ENCODE results near the gene PPP1R12A. TPM values are rescaled to one million over a fixed set of nuclear protein-coding genes. Genes with fewer than 3 reads are reported as not detected.

Gene PPP1R12A
- total RNA-seq, 1 experiment from 2014 or later = 69.9 TPM

GRCh38 chr12:79764641-79765040 lies 170.3 kb downstream of the PPP1R12A start:
- Histone ChIP-seq H3F3A (ENCODE audit: insufficient read depth, low read depth) (0 out of 2 replicates have a peak, but pooled peaks cover 7% of the 10 kb centered on the region), H3K9me3 (ENCODE audit: insufficient read depth, low read depth) (no peaks in the 10 kb centered on the region), H3K9me2 (ENCODE audit: insufficient read depth) (no peaks in the 10 kb centered on the region), H2AFZ (no peak overlapping the region), H4K20me1 (ENCODE audit: insufficient read depth) (no peaks in the 10 kb centered on the region), H3K4me1 (replicated peaks; ENCODE audit: insufficient read depth) (no peaks in the 10 kb centered on the region), H3K79me2 (ENCODE audit: low read depth) (no peaks in the 10 kb centered on the region), H3K4me2 (no peak overlapping the region), H3K4me3 (no peak overlapping the region), H3K36me3 (ENCODE audit: low read depth) (no peaks in the 10 kb centered on the region), H3K27ac (no peak overlapping the region), H3K27me3 (ENCODE audit: insufficient read depth, low read depth) (no peaks in the 10 kb centered on the region)
- ChIA-PET CTCF (no interaction called here), POLR2A (ENCODE audit: unreplicated experiment) (no interaction called here)
- no peak for DNase-seq
- no TSS peak for BruUV-seq (replicated peaks)
- intact Hi-C loops (cut with micrococcal nuclease; ENCODE audit: unreplicated experiment) = no loop called here
- TF ChIP-seq, protein P1, sequence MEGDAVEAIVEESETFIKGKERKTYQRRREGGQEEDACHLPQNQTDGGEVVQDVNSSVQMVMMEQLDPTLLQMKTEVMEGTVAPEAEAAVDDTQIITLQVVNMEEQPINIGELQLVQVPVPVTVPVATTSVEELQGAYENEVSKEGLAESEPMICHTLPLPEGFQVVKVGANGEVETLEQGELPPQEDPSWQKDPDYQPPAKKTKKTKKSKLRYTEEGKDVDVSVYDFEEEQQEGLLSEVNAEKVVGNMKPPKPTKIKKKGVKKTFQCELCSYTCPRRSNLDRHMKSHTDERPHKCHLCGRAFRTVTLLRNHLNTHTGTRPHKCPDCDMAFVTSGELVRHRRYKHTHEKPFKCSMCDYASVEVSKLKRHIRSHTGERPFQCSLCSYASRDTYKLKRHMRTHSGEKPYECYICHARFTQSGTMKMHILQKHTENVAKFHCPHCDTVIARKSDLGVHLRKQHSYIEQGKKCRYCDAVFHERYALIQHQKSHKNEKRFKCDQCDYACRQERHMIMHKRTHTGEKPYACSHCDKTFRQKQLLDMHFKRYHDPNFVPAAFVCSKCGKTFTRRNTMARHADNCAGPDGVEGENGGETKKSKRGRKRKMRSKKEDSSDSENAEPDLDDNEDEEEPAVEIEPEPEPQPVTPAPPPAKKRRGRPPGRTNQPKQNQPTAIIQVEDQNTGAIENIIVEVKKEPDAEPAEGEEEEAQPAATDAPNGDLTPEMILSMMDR (conservative IDR thresholded peaks at IDR 0.05) = no peak
- no peak for TF ChIP-seq EZH2 (IDR thresholded peaks at IDR 0.05; ENCODE audit: low read depth)

DNA sequence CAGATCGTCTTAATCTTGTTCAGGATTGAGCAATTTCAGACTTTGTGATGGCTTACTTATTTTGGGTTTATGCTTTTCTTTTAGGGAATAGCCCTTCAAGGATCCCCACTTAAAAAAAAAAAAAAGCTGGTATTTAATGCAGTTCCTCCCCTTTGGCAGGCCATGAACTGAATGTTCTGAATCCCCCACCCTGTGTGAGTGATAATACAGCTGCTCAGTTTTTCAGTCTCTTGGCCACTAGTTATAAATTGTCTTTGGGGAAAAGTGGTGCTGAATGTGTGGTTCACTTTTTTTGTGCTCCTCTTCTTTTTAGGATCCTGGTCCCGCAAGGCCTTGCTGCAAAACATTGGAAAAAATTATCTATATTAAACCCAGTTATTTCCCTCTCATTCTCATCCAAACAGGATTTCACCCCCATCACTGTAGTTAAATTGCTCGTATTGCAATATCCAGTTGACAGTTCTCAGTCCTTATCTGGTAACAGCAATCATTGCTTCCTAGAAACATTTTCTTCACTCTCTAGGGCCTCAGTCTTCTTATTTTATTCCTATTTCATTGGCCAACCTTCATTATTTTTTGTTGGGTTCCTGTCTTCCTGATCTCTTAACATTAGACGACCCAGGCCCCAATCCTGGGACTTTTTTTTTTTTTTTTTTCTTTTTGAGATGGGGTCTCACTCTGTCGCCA lies 171.0 kb downstream of the PPP1R12A start:
- Histone ChIP-seq H3K27ac (no peak overlapping the region), H3K4me1 (replicated peaks; ENCODE audit: insufficient read depth) (no peaks in the 10 kb centered on the region), H4K20me1 (ENCODE audit: insufficient read depth) (no peaks in the 10 kb centered on the region), H3F3A (ENCODE audit: insufficient read depth, low read depth) (0 out of 2 replicates have a peak, but pooled peaks cover 7% of the 10 kb centered on the region), H3K9me3 (ENCODE audit: insufficient read depth, low read depth) (no peaks in the 10 kb centered on the region), H3K9me2 (ENCODE audit: insufficient read depth) (no peaks in the 10 kb centered on the region), H3K4me3 (no peak overlapping the region), H3K36me3 (ENCODE audit: low read depth) (no peaks in the 10 kb centered on the region), H3K4me2 (no peak overlapping the region), H3K79me2 (ENCODE audit: low read depth) (no peaks in the 10 kb centered on the region), H2AFZ (no peak overlapping the region), H3K27me3 (ENCODE audit: insufficient read depth, low read depth) (no peaks in the 10 kb centered on the region)
- CTCF ChIA-PET = no interaction called here
- POLR2A ChIA-PET (ENCODE audit: unreplicated experiment) = no interaction called here
- no peak for TF ChIP-seq EZH2 (IDR thresholded peaks at IDR 0.05; ENCODE audit: low read depth)
- TF ChIP-seq, protein P1 (conservative IDR thresholded peaks at IDR 0.05) = no peak
- no TSS peak for BruUV-seq (replicated peaks)
- no peak for DNase-seq
- intact Hi-C loops (cut with micrococcal nuclease; ENCODE audit: unreplicated experiment) = no loop called here

DNA sequence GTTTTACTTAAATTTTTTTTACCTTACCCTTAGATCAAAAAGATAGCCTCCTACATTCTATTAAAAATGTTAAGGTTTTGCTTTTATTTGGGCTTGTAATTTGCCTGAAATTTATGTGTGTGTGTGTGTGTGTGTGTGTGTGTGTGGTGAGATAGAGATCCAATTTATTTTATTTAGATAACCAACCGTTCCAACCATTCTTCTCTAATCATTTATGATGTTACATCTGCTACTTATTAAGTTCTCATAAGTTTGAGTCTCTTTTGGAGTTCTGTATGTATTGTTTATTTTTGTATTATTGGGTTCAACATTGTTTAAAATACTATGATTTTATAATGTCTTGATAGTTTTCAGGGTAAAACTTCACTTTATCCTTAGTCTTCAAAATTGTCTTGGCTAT lies 173.6 kb downstream of the PPP1R12A start:
- BruUV-seq (replicated peaks) = no TSS peak
- Histone ChIP-seq H3K79me2 (ENCODE audit: low read depth) (no peaks in the 10 kb centered on the region), H3K36me3 (ENCODE audit: low read depth) (no peaks in the 10 kb centered on the region), H3K27me3 (ENCODE audit: insufficient read depth, low read depth) (no peaks in the 10 kb centered on the region), H3K9me2 (ENCODE audit: insufficient read depth) (no peaks in the 10 kb centered on the region), H3K9me3 (ENCODE audit: insufficient read depth, low read depth) (no peaks in the 10 kb centered on the region), H3K27ac (no peak overlapping the region), H3K4me1 (replicated peaks; ENCODE audit: insufficient read depth) (no peaks in the 10 kb centered on the region), H3K4me2 (no peak overlapping the region), H3K4me3 (no peak overlapping the region), H2AFZ (no peak overlapping the region), H4K20me1 (ENCODE audit: insufficient read depth) (no peaks in the 10 kb centered on the region), H3F3A (ENCODE audit: insufficient read depth, low read depth) (0 out of 2 replicates have a peak, but pooled peaks cover 7% of the 10 kb centered on the region)
- CTCF ChIA-PET = interaction anchor here (0.7 kb wide), 1 partner anchor 48 kb away, joined by 3 read pairs; no protein-coding TSS in a partner anchor
- DNase-seq = no peak
- no peak for TF ChIP-seq EZH2 (IDR thresholded peaks at IDR 0.05; ENCODE audit: low read depth)
- TF ChIP-seq, protein P1 (conservative IDR thresholded peaks at IDR 0.05) = no peak
- intact Hi-C loops (cut with micrococcal nuclease; ENCODE audit: unreplicated experiment) = no loop called here
- POLR2A ChIA-PET (ENCODE audit: unreplicated experiment) = no interaction called here

Data from PC-9 (cell line).